Measurements from ENCODE around the gene CDHR5. TPM values are rescaled to one million over a fixed set of nuclear protein-coding genes. Genes with fewer than 3 reads are reported as not detected.

CDHR5 gene
- not detected in 3 replicates for polyA plus RNA-seq
- polyA plus RNA-seq (2011; ENCODE audit: low read depth) = not detected
- polyA plus RNA-seq (2011; cell fraction: cytosol; rRNA removed) = not detected in 2 replicates
- not detected in 2 replicates for polyA plus RNA-seq (2011; cell fraction: nucleus; rRNA removed)
- polyA plus RNA-seq (2012; ENCODE audit: low replicate concordance) = 0.08 TPM in 1 of 2 replicates, not detected in the other
- not detected in 3 replicates for polyA minus RNA-seq
- polyA minus RNA-seq (2011; cell fraction: cytosol; rRNA and poly(A)+ RNA removed) = not detected
- not detected in 2 replicates for polyA minus RNA-seq (2011; cell fraction: nucleus; rRNA and poly(A)+ RNA removed)

DNA sequence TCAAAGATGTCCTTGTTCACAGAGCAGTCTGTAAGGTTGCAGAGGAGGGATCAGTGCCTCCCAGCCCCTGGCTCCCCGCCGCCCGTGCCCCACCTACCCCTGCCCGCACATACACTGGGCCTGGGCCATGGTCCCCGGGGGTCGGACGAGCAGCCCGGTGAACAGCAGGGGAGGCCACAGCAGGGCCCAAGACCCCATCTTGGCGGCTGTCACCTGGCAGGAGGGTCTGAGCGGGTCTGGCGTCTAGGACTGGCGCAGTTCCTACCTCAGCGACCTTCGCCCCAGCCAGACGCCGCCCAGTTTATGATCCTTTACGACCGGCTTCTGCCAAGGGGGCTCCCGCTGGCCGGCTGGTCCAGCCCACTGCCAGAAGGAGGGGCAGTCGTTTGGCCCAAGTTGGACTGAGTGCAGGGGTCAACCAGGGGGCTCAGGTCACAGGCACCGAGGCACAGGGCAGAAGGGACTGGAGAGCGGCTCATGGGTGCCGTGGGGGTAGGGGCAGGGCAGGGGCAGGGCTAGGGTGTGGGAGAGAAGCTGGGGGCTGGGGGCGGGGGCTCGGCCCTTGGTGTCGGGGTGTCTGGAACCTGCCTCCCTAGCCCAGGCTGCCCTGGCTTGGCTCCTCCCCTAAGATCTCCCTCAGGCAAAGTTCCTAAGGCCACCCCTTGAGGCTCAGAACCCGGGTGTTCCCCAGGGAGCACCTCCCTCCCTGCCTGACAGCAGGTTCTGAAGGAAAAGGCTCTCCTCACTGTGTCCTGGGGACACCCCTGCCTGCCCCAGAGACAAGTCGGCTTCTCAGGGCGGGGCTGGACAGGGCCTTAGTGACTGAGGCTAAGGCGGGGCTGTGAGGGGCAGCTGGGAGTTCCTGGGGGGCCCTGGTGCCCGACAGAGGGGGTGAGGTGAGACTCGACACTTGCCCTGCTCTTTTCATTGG, at the start of gene CDHR5:
TSS of gene CDHR5 (minus strand) at position 251 of the 931 bp plus-strand sequence. CDS start at position 198, 53 bp downstream.
- dilution Hi-C loops (cut with MboI; ENCODE audit: extremely low pct_ligation_motif_present, low sequenced_read_pairs) = no loop called here
- no peaks in the 10 kb centered on the region for H4K20me1 ChIP-seq (ENCODE audit: control insufficient read depth, extremely low read depth, insufficient read depth, low read length)
- H3K4me1 ChIP-seq (ENCODE audit: control insufficient read depth, extremely low read depth, insufficient read depth, low read length) = no peaks in the 10 kb centered on the region
- no peak within 1 kb of the TSS for H2AFZ ChIP-seq (ENCODE audit: control insufficient read depth, low read length)
- H3K4me3 ChIP-seq (ENCODE audit: control insufficient read depth in 2 of 3, extremely low read depth in 1 of 3, insufficient read depth in 2 of 3, low read depth in 1 of 3, low read length in 3 of 3) = no peak within 1 kb of the TSS
- no peak within 1 kb of the TSS for H3K4me2 ChIP-seq (ENCODE audit: control insufficient read depth, extremely low read depth, insufficient read depth, low read depth, low read length)
- H3K27ac ChIP-seq (ENCODE audit: control insufficient read depth, insufficient read depth, low read length) = no peak within 1 kb of the TSS
- no peak for FAIRE-seq
- H3K9me1 ChIP-seq (ENCODE audit: control insufficient read depth, extremely low read depth, insufficient read depth, low read length) = no peaks in the 10 kb centered on the region
- H3K79me2 ChIP-seq (ENCODE audit: control insufficient read depth, insufficient read depth, low read length) = no peaks in the 10 kb centered on the region
- TF ChIP-seq EZH2 (IDR thresholded peaks at IDR 0.05; ENCODE audit: low read length) = no peak
- TF ChIP-seq, protein P1, sequence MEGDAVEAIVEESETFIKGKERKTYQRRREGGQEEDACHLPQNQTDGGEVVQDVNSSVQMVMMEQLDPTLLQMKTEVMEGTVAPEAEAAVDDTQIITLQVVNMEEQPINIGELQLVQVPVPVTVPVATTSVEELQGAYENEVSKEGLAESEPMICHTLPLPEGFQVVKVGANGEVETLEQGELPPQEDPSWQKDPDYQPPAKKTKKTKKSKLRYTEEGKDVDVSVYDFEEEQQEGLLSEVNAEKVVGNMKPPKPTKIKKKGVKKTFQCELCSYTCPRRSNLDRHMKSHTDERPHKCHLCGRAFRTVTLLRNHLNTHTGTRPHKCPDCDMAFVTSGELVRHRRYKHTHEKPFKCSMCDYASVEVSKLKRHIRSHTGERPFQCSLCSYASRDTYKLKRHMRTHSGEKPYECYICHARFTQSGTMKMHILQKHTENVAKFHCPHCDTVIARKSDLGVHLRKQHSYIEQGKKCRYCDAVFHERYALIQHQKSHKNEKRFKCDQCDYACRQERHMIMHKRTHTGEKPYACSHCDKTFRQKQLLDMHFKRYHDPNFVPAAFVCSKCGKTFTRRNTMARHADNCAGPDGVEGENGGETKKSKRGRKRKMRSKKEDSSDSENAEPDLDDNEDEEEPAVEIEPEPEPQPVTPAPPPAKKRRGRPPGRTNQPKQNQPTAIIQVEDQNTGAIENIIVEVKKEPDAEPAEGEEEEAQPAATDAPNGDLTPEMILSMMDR (optimal IDR thresholded peaks at IDR 0.05 in 1 of 3, IDR thresholded peaks at IDR 0.05 in 1 of 3, conservative IDR thresholded peaks at IDR 0.05 in 1 of 3; ENCODE audit: extremely low read depth in 1 of 3, insufficient read depth in 2 of 3, low read length in 3 of 3) = no peak
- no peaks in the 10 kb centered on the region for H3K36me3 ChIP-seq (ENCODE audit: control insufficient read depth in 2 of 2, extremely low read depth in 1 of 2, insufficient read depth in 2 of 2, low read length in 2 of 2)
- no peak for DNase-seq (ENCODE audit: low read depth, low spot score)
- no peak within 1 kb of the TSS for H3K9ac ChIP-seq (ENCODE audit: control insufficient read depth, extremely low read depth, insufficient read depth, low read length)
- H3K9me3 ChIP-seq (ENCODE audit: control insufficient read depth, low read depth, low read length) = no peaks in the 10 kb centered on the region
- H3K27me3 ChIP-seq (ENCODE audit: control insufficient read depth, extremely low read depth, insufficient read depth, low read length) = no peaks in the 10 kb centered on the region

DNA sequence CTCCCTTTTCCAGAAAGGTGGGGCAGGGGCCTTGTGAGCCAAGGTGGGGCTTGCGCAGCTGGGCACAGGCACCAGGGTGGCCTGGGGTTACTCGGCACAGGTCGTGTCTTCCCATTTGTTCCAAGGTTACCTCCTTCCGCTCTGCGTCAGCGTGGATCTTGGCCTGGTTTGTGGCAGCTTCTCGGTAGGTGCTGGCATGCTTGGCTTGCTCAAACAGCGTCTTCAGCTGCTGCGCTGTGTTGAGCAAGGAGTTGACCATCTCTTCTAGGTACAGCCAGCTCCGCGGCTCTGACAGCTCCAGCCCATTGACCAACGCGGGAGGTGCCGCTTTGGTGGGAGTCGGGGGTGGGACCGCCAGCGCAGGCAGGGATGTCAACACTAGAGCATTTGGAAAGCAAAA, 49.7 kb upstream of the CDHR5 start:
- H3K27ac ChIP-seq (ENCODE audit: control insufficient read depth, insufficient read depth, low read length) = no peak overlapping the region
- no peak overlapping the region for H3K4me3 ChIP-seq (ENCODE audit: control insufficient read depth in 2 of 3, extremely low read depth in 1 of 3, insufficient read depth in 2 of 3, low read depth in 1 of 3, low read length in 3 of 3)
- H2AFZ ChIP-seq (ENCODE audit: control insufficient read depth, low read length) = no peak overlapping the region
- no peak overlapping the region for H3K9ac ChIP-seq (ENCODE audit: control insufficient read depth, extremely low read depth, insufficient read depth, low read length)
- DNase-seq (ENCODE audit: low read depth, low spot score) = no peak
- no peak for FAIRE-seq
- no peak overlapping the region for H3K4me2 ChIP-seq (ENCODE audit: control insufficient read depth, extremely low read depth, insufficient read depth, low read depth, low read length)
- no peaks in the 10 kb centered on the region for H3K4me1 ChIP-seq (ENCODE audit: control insufficient read depth, extremely low read depth, insufficient read depth, low read length)
- no peaks in the 10 kb centered on the region for H3K27me3 ChIP-seq (ENCODE audit: control insufficient read depth, extremely low read depth, insufficient read depth, low read length)
- H3K79me2 ChIP-seq (ENCODE audit: control insufficient read depth, insufficient read depth, low read length) = no peaks in the 10 kb centered on the region
- no peak for TF ChIP-seq EZH2 (IDR thresholded peaks at IDR 0.05; ENCODE audit: low read length)
- TF ChIP-seq, protein P1 (optimal IDR thresholded peaks at IDR 0.05 in 1 of 3, IDR thresholded peaks at IDR 0.05 in 1 of 3, conservative IDR thresholded peaks at IDR 0.05 in 1 of 3; ENCODE audit: extremely low read depth in 1 of 3, insufficient read depth in 2 of 3, low read length in 3 of 3) = no peak
- H4K20me1 ChIP-seq (ENCODE audit: control insufficient read depth, extremely low read depth, insufficient read depth, low read length) = no peaks in the 10 kb centered on the region
- peaks cover 14 to 27% of the 10 kb centered on the region in 2 experiments for H3K36me3 ChIP-seq (ENCODE audit: control insufficient read depth in 2 of 2, extremely low read depth in 1 of 2, insufficient read depth in 2 of 2, low read length in 2 of 2)
- H3K9me3 ChIP-seq (ENCODE audit: control insufficient read depth, low read depth, low read length) = no peaks in the 10 kb centered on the region
- dilution Hi-C loops (cut with MboI; ENCODE audit: extremely low pct_ligation_motif_present, low sequenced_read_pairs) = no loop called here
- H3K9me1 ChIP-seq (ENCODE audit: control insufficient read depth, extremely low read depth, insufficient read depth, low read length) = no peaks in the 10 kb centered on the region

Data from keratinocyte (primary cell).